ENCODE measurements around the gene MRPL49. TPM values are rescaled to one million over a fixed set of nuclear protein-coding genes. Genes with fewer than 3 reads are reported as not detected.

MRPL49 gene
- polyA plus RNA-seq (2013) = 35.4 TPM

DNA sequence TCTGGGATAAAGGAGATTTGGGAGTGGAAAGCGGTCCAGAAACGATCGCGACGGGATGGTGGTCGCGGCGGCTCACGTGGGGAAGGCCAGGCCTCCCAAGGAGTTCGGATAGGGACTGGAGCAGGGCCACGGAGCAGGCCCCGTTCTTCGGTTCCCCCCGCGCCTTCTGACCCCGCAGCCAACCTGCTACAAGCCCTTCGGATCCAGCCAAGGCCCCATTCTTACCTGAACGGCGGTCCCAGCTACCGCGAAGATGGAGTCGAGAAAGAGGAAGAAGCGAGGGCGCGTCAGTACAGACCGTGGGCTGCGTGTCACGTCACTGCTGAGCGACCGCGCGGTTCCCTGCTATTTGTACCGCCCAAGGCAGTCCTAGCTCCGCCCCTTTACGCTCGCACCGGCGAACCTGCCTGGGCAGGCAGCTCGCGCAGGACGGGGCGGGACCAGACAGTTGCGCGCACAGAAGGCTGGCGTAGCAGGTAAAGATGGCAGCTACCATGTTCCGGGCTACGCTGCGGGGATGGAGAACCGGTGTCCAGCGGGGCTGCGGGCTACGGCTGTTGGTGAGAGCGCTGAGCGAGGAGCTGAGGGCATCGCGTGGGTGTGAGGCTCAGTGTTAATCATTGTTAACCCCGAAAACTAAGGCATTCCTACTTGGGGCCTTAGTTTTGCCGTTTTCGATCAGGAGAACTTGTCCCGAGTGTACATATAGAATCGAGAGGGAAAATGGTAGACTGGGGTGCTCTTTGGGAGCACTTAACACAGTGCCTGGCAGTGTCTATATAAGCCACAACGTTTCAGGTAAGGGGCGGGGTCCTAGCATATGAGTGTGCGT lies at the start of gene MRPL49, which contains the start of gene FAU:
MRPL49 (plus strand) TSS at position 457 of the 832 bp plus-strand sequence; CDS start at position 483, 26 bp downstream.
FAU (minus strand) TSS at position 270 of the 832 bp plus-strand sequence. CDS start 321 bp downstream, outside the sequence.
- DNase-seq = peak; percentile 98 to 99 (median 99)
- POLR2A ChIA-PET = interaction anchor here (0.6 to 2.2 kb wide), 6 partner anchors 11 to 301 kb away, joined by 3 to 37 read pairs (median 4); partner anchors contain the start of genes CAPN1, NEAT1 and SYVN1
- peaks cover 4 to 64% (median 38%) of the 10 kb centered on the region in 4 experiments for H3K36me3 ChIP-seq (ENCODE audit: control insufficient read depth in 4 of 4, insufficient read depth in 4 of 4, low read length in 3 of 4)
- peak within 1 kb of the TSS; percentile 89 to 99 (median 97) for H3K4me3 ChIP-seq (ENCODE audit: control insufficient read depth in 1 of 7, extremely low read depth in 1 of 7, insufficient read depth in 4 of 7, low read depth in 2 of 7, low read length in 6 of 7)
- WGBS (ENCODE audit: insufficient coverage) = under 1% methylated on average over 58 of the region's 64 CpGs
- no peaks in the 10 kb centered on the region for H3K9me3 ChIP-seq (ENCODE audit: control extremely low read depth in 1 of 5, control insufficient read depth in 4 of 5, insufficient read depth in 2 of 5, low read depth in 1 of 5, low read length in 4 of 5)
- no peaks in the 10 kb centered on the region for H3K27me3 ChIP-seq (replicated peaks in 2 of 5; ENCODE audit: control insufficient read depth in 4 of 5, insufficient read depth in 5 of 5, low read length in 4 of 5)
- peaks cover 7 to 24% (median 18%) of the 10 kb centered on the region in 4 experiments for H3K4me1 ChIP-seq (ENCODE audit: control extremely low read depth in 1 of 4, control insufficient read depth in 4 of 4, insufficient read depth in 4 of 4, low read length in 3 of 4)
- CTCF ChIA-PET = interaction anchor here (1.1 to 4.8 kb wide), 7 partner anchors 9 to 110 kb away, joined by 4 to 35 read pairs (median 13); partner anchors contain the start of genes CAPN1, SYVN1 and TM7SF2
- peak within 1 kb of the TSS; percentile 95 to 97 for H3K27ac ChIP-seq (ENCODE audit: insufficient read depth in 1 of 2, low read depth in 1 of 2, low read length in 2 of 2, poor library complexity in 1 of 2, severe bottlenecking in 2 of 2)

GRCh38 chr11:65072631-65072966 lies 49.5 kb upstream of the MRPL49 start:
- no peak overlapping the region for H3K4me3 ChIP-seq (ENCODE audit: control insufficient read depth in 1 of 7, extremely low read depth in 1 of 7, insufficient read depth in 4 of 7, low read depth in 2 of 7, low read length in 6 of 7)
- no peaks in the 10 kb centered on the region for H3K9me3 ChIP-seq (ENCODE audit: control extremely low read depth in 1 of 5, control insufficient read depth in 4 of 5, insufficient read depth in 2 of 5, low read depth in 1 of 5, low read length in 4 of 5)
- no peaks in the 10 kb centered on the region for H3K4me1 ChIP-seq (ENCODE audit: control extremely low read depth in 1 of 4, control insufficient read depth in 4 of 4, insufficient read depth in 4 of 4, low read length in 3 of 4)
- H3K27ac ChIP-seq (ENCODE audit: insufficient read depth in 1 of 2, low read depth in 1 of 2, low read length in 2 of 2, poor library complexity in 1 of 2, severe bottlenecking in 2 of 2) = no peak overlapping the region
- no peak for DNase-seq
- ChIA-PET POLR2A (interaction anchor here (0.8 kb wide), 1 partner anchor 61 kb away, joined by 3 read pairs; no protein-coding TSS in a partner anchor), CTCF (interaction anchor here (0.6 to 1.5 kb wide), 4 partner anchors 10 to 229 kb away, joined by 3 read pairs; partner anchors contain the start of gene NAALADL1)
- no peaks in the 10 kb centered on the region for H3K27me3 ChIP-seq (replicated peaks in 2 of 5; ENCODE audit: control insufficient read depth in 4 of 5, insufficient read depth in 5 of 5, low read length in 4 of 5)
- peaks cover 0 to 19% (median 5%) of the 10 kb centered on the region in 4 experiments for H3K36me3 ChIP-seq (ENCODE audit: control insufficient read depth in 4 of 4, insufficient read depth in 4 of 4, low read length in 3 of 4)
- 100% methylated on average over 1 of the region's 1 CpG for WGBS (ENCODE audit: insufficient coverage)

DNA sequence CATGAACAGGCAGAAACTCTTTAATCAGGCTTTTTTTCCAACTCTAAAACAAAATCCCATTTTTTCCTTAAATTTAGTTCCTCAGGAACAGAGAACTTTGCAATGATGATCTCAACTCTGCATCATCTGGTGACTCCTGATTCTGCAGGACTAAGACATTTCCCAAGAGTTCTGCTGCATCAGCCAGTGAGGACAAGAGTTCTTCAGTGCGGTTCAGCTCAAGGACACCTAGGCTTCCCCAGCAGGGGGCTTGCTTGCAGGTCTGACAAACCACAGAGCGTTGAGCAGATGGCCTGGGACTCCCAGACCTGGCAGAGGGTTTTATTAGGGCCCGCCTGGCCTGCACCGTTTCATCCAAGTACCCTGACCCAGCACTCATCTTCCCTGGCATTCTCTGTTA lies 44.7 kb upstream of the MRPL49 start:
- Histone ChIP-seq H3K36me3 (ENCODE audit: control insufficient read depth in 4 of 4, insufficient read depth in 4 of 4, low read length in 3 of 4) (peaks cover 0 to 50% (median 18%) of the 10 kb centered on the region in 4 experiments), H3K27me3 (replicated peaks in 2 of 5; ENCODE audit: control insufficient read depth in 4 of 5, insufficient read depth in 5 of 5, low read length in 4 of 5) (no peaks in the 10 kb centered on the region), H3K4me1 (ENCODE audit: control extremely low read depth in 1 of 4, control insufficient read depth in 4 of 4, insufficient read depth in 4 of 4, low read length in 3 of 4) (peaks cover 0 to 13% (median 2%) of the 10 kb centered on the region in 4 experiments), H3K4me3 (ENCODE audit: control insufficient read depth in 1 of 7, extremely low read depth in 1 of 7, insufficient read depth in 4 of 7, low read depth in 2 of 7, low read length in 6 of 7) (no peak overlapping the region), H3K9me3 (ENCODE audit: control extremely low read depth in 1 of 5, control insufficient read depth in 4 of 5, insufficient read depth in 2 of 5, low read depth in 1 of 5, low read length in 4 of 5) (no peaks in the 10 kb centered on the region), H3K27ac (ENCODE audit: insufficient read depth in 1 of 2, low read depth in 1 of 2, low read length in 2 of 2, poor library complexity in 1 of 2, severe bottlenecking in 2 of 2) (no peak overlapping the region)
- DNase-seq = peak in 2 of 3 donors; percentile 29 to 37
- ChIA-PET POLR2A (no interaction called here), CTCF (interaction anchor here (0.8 to 2.4 kb wide), 10 partner anchors 8 to 105 kb away, joined by 3 to 7 read pairs (median 4); partner anchors contain the start of genes ARL2, CAPN1, SAC3D1 and SNX15)
- 91% methylated on average over 3 of the region's 4 CpGs for WGBS (ENCODE audit: insufficient coverage)

GRCh38 chr11:65078151-65078550 lies 44.0 kb upstream of the MRPL49 start:
- H3K9me3 ChIP-seq (ENCODE audit: control extremely low read depth in 1 of 5, control insufficient read depth in 4 of 5, insufficient read depth in 2 of 5, low read depth in 1 of 5, low read length in 4 of 5) = no peaks in the 10 kb centered on the region
- ChIA-PET POLR2A (no interaction called here), CTCF (interaction anchor here (0.7 to 1.6 kb wide), 7 partner anchors 9 to 65 kb away, joined by 3 to 7 read pairs (median 4); partner anchors contain the start of genes ARL2 and SNX15)
- H3K27ac ChIP-seq (ENCODE audit: insufficient read depth in 1 of 2, low read depth in 1 of 2, low read length in 2 of 2, poor library complexity in 1 of 2, severe bottlenecking in 2 of 2) = peak overlapping the region; percentile 12 to 50
- peaks cover 3 to 20% (median 8%) of the 10 kb centered on the region in 4 experiments for H3K4me1 ChIP-seq (ENCODE audit: control extremely low read depth in 1 of 4, control insufficient read depth in 4 of 4, insufficient read depth in 4 of 4, low read length in 3 of 4)
- peaks cover 0 to 53% (median 18%) of the 10 kb centered on the region in 4 experiments for H3K36me3 ChIP-seq (ENCODE audit: control insufficient read depth in 4 of 4, insufficient read depth in 4 of 4, low read length in 3 of 4)
- no peak overlapping the region for H3K4me3 ChIP-seq (ENCODE audit: control insufficient read depth in 1 of 7, extremely low read depth in 1 of 7, insufficient read depth in 4 of 7, low read depth in 2 of 7, low read length in 6 of 7)
- peak; percentile 73 to 86 (median 78) for DNase-seq
- no peaks in the 10 kb centered on the region for H3K27me3 ChIP-seq (replicated peaks in 2 of 5; ENCODE audit: control insufficient read depth in 4 of 5, insufficient read depth in 5 of 5, low read length in 4 of 5)
- 67% methylated on average over 1 of the region's 3 CpGs for WGBS (ENCODE audit: insufficient coverage)

- 92% methylated on average over 4 of the region's 9 CpGs for WGBS (ENCODE audit: insufficient coverage)
- no peak for DNase-seq
- Histone ChIP-seq H3K9me3 (ENCODE audit: control extremely low read depth in 1 of 5, control insufficient read depth in 4 of 5, insufficient read depth in 2 of 5, low read depth in 1 of 5, low read length in 4 of 5) (no peaks in the 10 kb centered on the region), H3K27me3 (replicated peaks in 2 of 5; ENCODE audit: control insufficient read depth in 4 of 5, insufficient read depth in 5 of 5, low read length in 4 of 5) (no peaks in the 10 kb centered on the region), H3K4me1 (ENCODE audit: control extremely low read depth in 1 of 4, control insufficient read depth in 4 of 4, insufficient read depth in 4 of 4, low read length in 3 of 4) (peaks cover 10 to 26% (median 14%) of the 10 kb centered on the region in 4 experiments), H3K27ac (ENCODE audit: insufficient read depth in 1 of 2, low read depth in 1 of 2, low read length in 2 of 2, poor library complexity in 1 of 2, severe bottlenecking in 2 of 2) (peak overlapping the region; percentile 12 to 50), H3K4me3 (ENCODE audit: control insufficient read depth in 1 of 7, extremely low read depth in 1 of 7, insufficient read depth in 4 of 7, low read depth in 2 of 7, low read length in 6 of 7) (no peak overlapping the region), H3K36me3 (ENCODE audit: control insufficient read depth in 4 of 4, insufficient read depth in 4 of 4, low read length in 3 of 4) (peaks cover 0 to 53% (median 18%) of the 10 kb centered on the region in 4 experiments)
- CTCF ChIA-PET = interaction anchor here (0.7 to 1.6 kb wide), 4 partner anchors 10 to 66 kb away, joined by 3 to 4 read pairs (median 4); no protein-coding TSS in a partner anchor
- POLR2A ChIA-PET = no interaction called here
These were observed 43.3 kb upstream of the MRPL49 start for GRCh38 chr11:65078786-65079342.

DNA sequence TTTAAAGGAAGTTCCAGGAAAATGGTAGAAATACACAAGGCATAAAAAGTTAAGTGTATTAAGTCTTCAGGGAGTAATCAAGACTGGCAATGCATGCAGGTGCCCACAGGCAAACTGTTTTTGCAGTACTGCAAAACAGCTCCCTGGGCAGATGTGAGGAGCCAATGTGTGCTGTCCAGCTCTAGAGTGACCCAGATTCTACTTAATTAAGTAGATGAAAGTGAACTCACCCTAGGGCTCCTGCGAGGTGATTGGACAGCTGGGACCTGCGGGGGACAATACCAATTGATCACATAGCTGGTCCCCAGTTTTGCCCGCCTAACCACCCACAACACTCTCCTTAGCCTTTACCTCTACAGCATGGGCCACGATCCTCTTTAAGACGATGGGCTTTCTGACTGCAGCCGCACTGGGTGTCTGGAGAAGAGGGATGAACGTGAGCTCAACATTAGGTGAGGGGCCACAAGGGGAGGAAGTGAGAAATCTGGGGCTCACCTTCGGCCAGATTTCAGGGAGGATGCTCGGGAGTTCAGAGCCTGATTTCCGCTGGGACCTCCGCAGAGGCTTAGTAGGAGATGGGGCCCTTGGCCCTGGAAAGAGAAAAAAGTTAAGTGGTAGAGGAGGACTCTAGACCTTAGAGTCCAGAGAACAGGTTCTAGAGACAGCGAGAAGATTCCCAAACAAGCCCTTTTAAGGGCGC lies 38.8 kb upstream of the MRPL49 start:
- Histone ChIP-seq H3K36me3 (ENCODE audit: control insufficient read depth in 4 of 4, insufficient read depth in 4 of 4, low read length in 3 of 4) (peaks cover 4 to 59% (median 38%) of the 10 kb centered on the region in 4 experiments), H3K27ac (ENCODE audit: insufficient read depth in 1 of 2, low read depth in 1 of 2, low read length in 2 of 2, poor library complexity in 1 of 2, severe bottlenecking in 2 of 2) (peak overlapping the region; percentile 15 to 85), H3K9me3 (ENCODE audit: control extremely low read depth in 1 of 5, control insufficient read depth in 4 of 5, insufficient read depth in 2 of 5, low read depth in 1 of 5, low read length in 4 of 5) (no peaks in the 10 kb centered on the region), H3K4me1 (ENCODE audit: control extremely low read depth in 1 of 4, control insufficient read depth in 4 of 4, insufficient read depth in 4 of 4, low read length in 3 of 4) (peaks cover 10 to 38% (median 25%) of the 10 kb centered on the region in 4 experiments), H3K27me3 (replicated peaks in 2 of 5; ENCODE audit: control insufficient read depth in 4 of 5, insufficient read depth in 5 of 5, low read length in 4 of 5) (no peaks in the 10 kb centered on the region), H3K4me3 (ENCODE audit: control insufficient read depth in 1 of 7, extremely low read depth in 1 of 7, insufficient read depth in 4 of 7, low read depth in 2 of 7, low read length in 6 of 7) (peak overlapping the region; percentile 72 to 94 (median 83))
- no peak for DNase-seq
- WGBS (ENCODE audit: insufficient coverage) = 13% methylated on average over 10 of the region's 13 CpGs
- ChIA-PET CTCF (interaction anchor here (0.8 to 1.3 kb wide), 6 partner anchors 12 to 76 kb away, joined by 3 to 6 read pairs (median 4); partner anchors contain the start of gene ARL2), POLR2A (no interaction called here)

All from common myeloid progenitor, CD34-positive (primary cell).